Upper lobe of left lung (tissue), 6 donors: ENCODE results near the gene USP48. TPM values are rescaled to one million over a fixed set of nuclear protein-coding genes. Genes with fewer than 3 reads are reported as not detected.

Source experiments
- ATAC-seq, 2 donors: fragments of 200-7000 bp; cut with Tn5 transposase; one replicate each; pipeline ENCODE4 v1.9.1; 2022; ENCODE audit warnings: mild to moderate bottlenecking in 2 of 2, moderate library complexity in 2 of 2; ENCODE audit not compliant: low FRiP score in 2 of 2
- DNase-seq, 2 donors: peaks; one replicate each; pipeline ENCODE4 v3.0.0-alpha.2; 2019 to 2020
- H3K27ac ChIP-seq, 4 donors: fragments of 200-600 bp; sonication (generic); one replicate each; pipeline ENCODE4 v1.5.1; 2016 to 2019
- H3K27me3 ChIP-seq, 4 donors: fragments of 200-600 bp; sonication (generic); one replicate each; pipeline ENCODE4 v1.5.1; 2017 to 2019
- H3K36me3 ChIP-seq, 4 donors: fragments of 200-600 bp; sonication (generic); one replicate each; pipeline ENCODE4 v1.5.1; 2016 to 2019
- H3K4me1 ChIP-seq, 4 donors: fragments of 200-600 bp; sonication (generic); one replicate each; pipeline ENCODE4 v1.5.1; 2018 to 2019
- H3K4me3 ChIP-seq, 4 donors: fragments of 200-600 bp; sonication (generic); one replicate each; pipeline ENCODE4 v1.5.1; 2017 to 2019; ENCODE audit warnings: mild to moderate bottlenecking in 2 of 4, moderate library complexity in 1 of 4
- H3K9me3 ChIP-seq, 4 donors: fragments of 200-600 bp; sonication (generic); one replicate each; pipeline ENCODE4 v1.5.1; 2018 to 2019
- EP300 ChIP-seq, 4 donors: sonication (generic); formaldehyde crosslinking; IDR thresholded peaks; one replicate each; pipeline ENCODE4 v1.5.1; 2017; ENCODE audit warnings: antibody characterized with exemption in 4 of 4, control low read depth in 2 of 4
- POLR2A ChIP-seq, 4 donors: fragments of 450-650 bp; IDR thresholded peaks; one replicate each; pipeline ENCODE4 v1.5.1; 2016 to 2017; ENCODE audit warnings: antibody characterized with exemption in 4 of 4, mild to moderate bottlenecking in 2 of 4
- POLR2AphosphoS5 ChIP-seq, 2 donors: sonication (generic); formaldehyde crosslinking; IDR thresholded peaks; one replicate each; pipeline ENCODE4 v1.5.1; 2017; ENCODE audit warnings: antibody characterized with exemption in 2 of 2
- WGBS, 2 donors: methylation state at CpG; one replicate each; pipeline ENCODE4 v1.1.5; 2017 to 2018; 5-methylcytosine and 5-hydroxymethylcytosine counted together
- total RNA-seq, 6 donors: library from RNA; depleted of rRNA in 4 of 6; stranded (reverse); fragments of >200 nt in 4 of 6; gene quantifications; one replicate each; pipeline versions ENCODE4 v1.1.0 to v1.2.1, GENCODE V29; 2016 to 2021
- TF ChIP-seq, protein P1 (sequence below), 6 experiments: fragments of 450-650 bp in 4 of 6; fragments of 200-600 bp in 2 of 6; sonication (generic) in 2 of 6; IDR thresholded peaks; one replicate each; pipeline ENCODE4 v1.5.1; 2016 to 2019; ENCODE audit warnings: antibody characterized with exemption in 6 of 6
- donor health status: DM: no; HTN: no; CAD: no; lungs with moderate emphysema.
- donor health status: DM: no; HTN: yes; CAD: no; lungs with severe emphysema.

The USP48 gene
- total RNA-seq, 6 donors from 2014 or later, result 39.1 to 173 (median 53.4) TPM

DNA sequence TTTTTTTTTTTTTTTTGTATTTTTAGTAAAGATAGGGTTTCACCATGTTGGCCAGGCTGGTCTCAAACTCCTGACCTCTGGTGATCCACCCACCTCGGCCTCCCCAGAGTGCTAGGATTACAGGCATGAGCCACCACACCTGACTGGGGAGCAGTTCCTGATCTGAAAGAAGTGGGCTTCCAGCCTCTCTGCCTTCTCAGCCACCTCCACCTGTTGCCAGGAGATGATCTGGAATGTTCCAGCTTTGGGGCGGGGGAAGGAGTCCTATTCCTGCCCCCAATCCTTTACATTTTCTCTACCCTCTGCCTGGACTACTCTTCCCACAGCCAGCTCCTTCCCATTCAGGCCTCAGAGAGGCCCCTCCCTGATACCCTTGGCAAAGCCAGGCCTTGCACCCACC, 141.9 kb downstream of the USP48 start:
- DNase-seq (no peak), ATAC-seq (no peak)
- Histone ChIP-seq H3K27ac (no peak overlapping the region), H3K36me3 (no peaks in the 10 kb centered on the region), H3K27me3 (no peaks in the 10 kb centered on the region), H3K9me3 (no peaks in the 10 kb centered on the region), H3K4me3 (no peak overlapping the region), H3K4me1 (peaks cover 0 to 7% (median 0%) of the 10 kb centered on the region in 4 donors)
- WGBS, 2 donors, result 80 to 92% methylated on average over 2 of the region's 2 CpGs
- TF ChIP-seq, protein P1, sequence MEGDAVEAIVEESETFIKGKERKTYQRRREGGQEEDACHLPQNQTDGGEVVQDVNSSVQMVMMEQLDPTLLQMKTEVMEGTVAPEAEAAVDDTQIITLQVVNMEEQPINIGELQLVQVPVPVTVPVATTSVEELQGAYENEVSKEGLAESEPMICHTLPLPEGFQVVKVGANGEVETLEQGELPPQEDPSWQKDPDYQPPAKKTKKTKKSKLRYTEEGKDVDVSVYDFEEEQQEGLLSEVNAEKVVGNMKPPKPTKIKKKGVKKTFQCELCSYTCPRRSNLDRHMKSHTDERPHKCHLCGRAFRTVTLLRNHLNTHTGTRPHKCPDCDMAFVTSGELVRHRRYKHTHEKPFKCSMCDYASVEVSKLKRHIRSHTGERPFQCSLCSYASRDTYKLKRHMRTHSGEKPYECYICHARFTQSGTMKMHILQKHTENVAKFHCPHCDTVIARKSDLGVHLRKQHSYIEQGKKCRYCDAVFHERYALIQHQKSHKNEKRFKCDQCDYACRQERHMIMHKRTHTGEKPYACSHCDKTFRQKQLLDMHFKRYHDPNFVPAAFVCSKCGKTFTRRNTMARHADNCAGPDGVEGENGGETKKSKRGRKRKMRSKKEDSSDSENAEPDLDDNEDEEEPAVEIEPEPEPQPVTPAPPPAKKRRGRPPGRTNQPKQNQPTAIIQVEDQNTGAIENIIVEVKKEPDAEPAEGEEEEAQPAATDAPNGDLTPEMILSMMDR (IDR thresholded peaks at IDR 0.05), result no peak
- TF ChIP-seq EP300 (IDR thresholded peaks at IDR 0.05), result no peak
- TF ChIP-seq POLR2A (IDR thresholded peaks at IDR 0.05), result no peak
- TF ChIP-seq POLR2AphosphoS5 (IDR thresholded peaks at IDR 0.05), result no peak

DNA sequence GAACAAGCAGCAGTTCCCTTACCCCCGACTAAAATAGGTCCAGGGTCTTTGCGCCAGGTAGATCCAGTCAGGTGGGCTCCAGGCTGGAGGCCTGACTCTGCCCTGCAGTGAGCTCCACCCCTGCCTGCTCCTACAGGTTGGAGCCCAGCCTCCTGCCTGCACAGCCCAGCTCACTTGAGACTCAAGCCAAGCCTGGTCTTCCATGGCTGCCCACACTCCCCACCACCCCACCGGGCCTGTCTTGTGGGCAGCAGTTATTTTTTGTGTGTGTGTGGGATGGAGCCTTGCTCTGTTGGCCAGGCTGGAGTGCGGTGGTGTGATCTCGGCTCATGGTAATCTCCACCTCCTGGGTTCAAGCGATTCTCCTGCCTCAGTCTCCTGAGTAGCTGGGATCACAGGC, 142.3 kb downstream of the USP48 start:
- Histone ChIP-seq H3K27me3 (no peaks in the 10 kb centered on the region), H3K9me3 (no peaks in the 10 kb centered on the region), H3K36me3 (no peaks in the 10 kb centered on the region), H3K4me3 (no peak overlapping the region), H3K27ac (no peak overlapping the region), H3K4me1 (peaks cover 0 to 7% (median 0%) of the 10 kb centered on the region in 4 donors)
- 85 to 95% methylated on average over 5 to 6 of the region's 6 CpGs for WGBS, 2 donors
- TF ChIP-seq POLR2AphosphoS5 (IDR thresholded peaks at IDR 0.05) (no peak), POLR2A (IDR thresholded peaks at IDR 0.05) (no peak), EP300 (IDR thresholded peaks at IDR 0.05) (no peak)
- TF ChIP-seq, protein P1 (IDR thresholded peaks at IDR 0.05), result no peak
- ATAC-seq (no peak), DNase-seq (no peak)

GRCh38 chr1:21639594-21640041, 143.3 kb downstream of the USP48 start:
- H3K4me1 ChIP-seq, result peaks cover 0 to 12% (median 2%) of the 10 kb centered on the region in 4 donors

GRCh38 chr1:21638531-21639341, 144.2 kb downstream of the USP48 start:
- TF ChIP-seq, protein P1 (IDR thresholded peaks at IDR 0.05), result no peak
- TF ChIP-seq POLR2A (IDR thresholded peaks at IDR 0.05) (no peak), POLR2AphosphoS5 (IDR thresholded peaks at IDR 0.05) (peak in 1 of 2 donors; percentile 24), EP300 (IDR thresholded peaks at IDR 0.05) (peak in 2 of 4 donors; percentile 16 to 89)
- peak; percentile 45 to 81 for ATAC-seq

More at GRCh38 chr1:21639594-21640041, 143.3 kb downstream of the USP48 start:
- Histone ChIP-seq H3K9me3 (no peaks in the 10 kb centered on the region), H3K36me3 (no peaks in the 10 kb centered on the region), H3K27me3 (no peaks in the 10 kb centered on the region), H3K27ac (peak overlapping the region; percentile 34 to 86 (median 67)), H3K4me3 (no peak overlapping the region)
- TF ChIP-seq, protein P1 (IDR thresholded peaks at IDR 0.05), result no peak
- no peak for TF ChIP-seq EP300 (IDR thresholded peaks at IDR 0.05)
- TF ChIP-seq POLR2A (IDR thresholded peaks at IDR 0.05), result no peak
- no peak for TF ChIP-seq POLR2AphosphoS5 (IDR thresholded peaks at IDR 0.05)
- WGBS, 2 donors, result 60 to 65% methylated on average over 19 to 22 of the region's 24 CpGs
- no peak for DNase-seq
- peak in 1 of 2 donors; percentile 50 for ATAC-seq

More at GRCh38 chr1:21638531-21639341, 144.2 kb downstream of the USP48 start:
- peak overlapping the region; percentile 34 to 86 (median 67) for H3K27ac ChIP-seq
- no peaks in the 10 kb centered on the region for H3K36me3 ChIP-seq
- DNase-seq, result peak in 1 of 2 donors; percentile 81
- 18 to 19% methylated on average over 8 to 9 of the region's 10 CpGs for WGBS, 2 donors
- no peaks in the 10 kb centered on the region for H3K9me3 ChIP-seq
- H3K27me3 ChIP-seq, result no peaks in the 10 kb centered on the region
- peaks cover 0 to 17% (median 5%) of the 10 kb centered on the region in 4 donors for H3K4me1 ChIP-seq
- H3K4me3 ChIP-seq, result no peak overlapping the region
